GM12878 (cell line): Measurements from ENCODE around the gene PRUNE2. TPM values are rescaled to one million over a fixed set of nuclear protein-coding genes. Genes with fewer than 3 reads are reported as not detected.

Source experiments
- ATAC-seq: fragments of 200-7000 bp; cut with Tn5 transposase; 3 replicates; pipeline ENCODE4 v1.9.1; 2020; ENCODE audit warnings: mild to moderate bottlenecking, moderate library complexity
- BruUV-seq: library from RNA; stranded (reverse); fragments of 400-500 nt; replicated peaks from 2 replicates; lab custom pipeline; 2021; lab: Mats Ljungman, UMichigan
- CTCF ChIA-PET: fragments of 300-600 bp; sonication (Branson Sonifier 250); formaldehyde crosslinking; extraction: SDS; loops from one replicate; lab custom pipeline; 2021; ENCODE audit warnings: inconsistent platforms; lab: Yijun Ruan, JAX
- POLR2A ChIA-PET: fragments of 350-600 bp; formaldehyde crosslinking; extraction: SDS; loops from one replicate; lab custom pipeline; 2021; ENCODE audit warnings: inconsistent platforms; lab: Charles Lee
- RAD21 ChIA-PET: fragments of 300-600 bp; sonication (Branson Sonifier 250); formaldehyde crosslinking; loops from one replicate; lab custom pipeline; 2023; ENCODE audit warnings: antibody characterized with exemption; ENCODE audit not compliant: unreplicated experiment; lab: Charles Lee
- SMC1A ChIA-PET: fragments of 300-600 bp; sonication (Branson Sonifier 250); formaldehyde crosslinking; loops from one replicate; lab custom pipeline; 2023; ENCODE audit not compliant: unreplicated experiment, uncharacterized antibody; lab: Charles Lee
- DNase-seq: peaks from one replicate; pipeline ENCODE4 v3.0.0-alpha.2; 2011; ENCODE audit warnings: low read depth, low spot score
- FAIRE-seq: peaks from 3 replicates; lab custom pipeline; 2011; peaks lifted over from hg19 to GRCh38; lab: Jason Lieb, UNC
- H2AFZ ChIP-seq: 2 replicates; pipeline ENCODE4 v1.6.0; 2011; ENCODE audit warnings: low read depth, low read length, control low read depth; ENCODE audit not compliant: control insufficient read depth
- H3K27ac ChIP-seq: 2 replicates; pipeline ENCODE4 v1.5.1; 2011; ENCODE audit warnings: control low read depth; ENCODE audit not compliant: control insufficient read depth, insufficient read depth
- H3K27me3 ChIP-seq, 2 experiments: replicated peaks in 1 of 2; 2 replicates each; pipeline versions ENCODE4 v1.6.0 to v1.6.1; 2011; ENCODE audit warnings: low read length in 1 of 2; ENCODE audit not compliant: control insufficient read depth in 2 of 2, insufficient read depth in 2 of 2
- H3K36me3 ChIP-seq, 2 experiments: 2 replicates each; pipeline ENCODE4 v1.5.1; 2011; ENCODE audit warnings: low read length in 1 of 2; ENCODE audit not compliant: control insufficient read depth in 2 of 2, insufficient read depth in 2 of 2
- H3K4me1 ChIP-seq: 2 replicates; pipeline ENCODE4 v1.6.1; 2011; ENCODE audit warnings: mild to moderate bottlenecking, low read length, moderate library complexity, mixed read lengths; ENCODE audit not compliant: control insufficient read depth, insufficient read depth
- H3K4me2 ChIP-seq: 2 replicates; pipeline ENCODE4 v1.6.0; 2011; ENCODE audit warnings: control low read depth; ENCODE audit not compliant: control insufficient read depth, insufficient read depth
- H3K4me3 ChIP-seq: fragments of 200-600 bp; sonication (generic); 2 replicates; pipeline ENCODE4 v1.5.1; 2016
- H3K79me2 ChIP-seq: 2 replicates; pipeline ENCODE4 v1.6.0; 2011; ENCODE audit warnings: low read length; ENCODE audit not compliant: control insufficient read depth, insufficient read depth
- H3K9ac ChIP-seq: 2 replicates; pipeline ENCODE4 v1.8.0; 2011; ENCODE audit warnings: low read length, control low read depth, mixed read lengths; ENCODE audit not compliant: control insufficient read depth, insufficient read depth
- H3K9me3 ChIP-seq: replicated peaks from 3 replicates; pipeline ENCODE4 v1.5.1; 2011; ENCODE audit warnings: mild to moderate bottlenecking, low read length; ENCODE audit not compliant: control insufficient read depth, insufficient read depth
- H4K20me1 ChIP-seq: 2 replicates; pipeline ENCODE4 v1.6.0; 2011; ENCODE audit not compliant: control insufficient read depth, insufficient read depth
- CBX5 ChIP-seq: sonication (generic); IDR thresholded peaks from 2 replicates; pipeline ENCODE4 v1.6.1; 2016; ENCODE audit warnings: low read depth, moderate library complexity, mild to moderate bottlenecking, inconsistent platforms
- CREB1 ChIP-seq: IDR thresholded peaks from 2 replicates; pipeline ENCODE4 v1.6.1; 2012; ENCODE audit warnings: low read depth, mild to moderate bottlenecking, inconsistent platforms
- EP300 ChIP-seq, 2 experiments: fragments of 150-350 bp in 1 of 2; IDR thresholded peaks; 2 replicates each; pipeline ENCODE4 v1.6.1; 2011 to 2012; ENCODE audit warnings: low read depth in 2 of 2, low read length in 2 of 2, borderline replicate concordance in 1 of 2, improper control_type of control experiment in 1 of 2, inconsistent platforms in 1 of 2; ENCODE audit not compliant: control insufficient read depth in 1 of 2
- FOXK2 ChIP-seq: fragments of 450-650 bp; IDR thresholded peaks from 2 replicates; pipeline ENCODE4 v1.6.1; 2017; ENCODE audit warnings: mild to moderate bottlenecking, moderate library complexity
- KAT2A ChIP-seq: conservative IDR thresholded peaks from 2 replicates; pipeline ENCODE4 v1.6.1; 2011; ENCODE audit warnings: low read depth, low read length; ENCODE audit not compliant: control insufficient read depth
- KDM1A ChIP-seq: fragments of 200-600 bp; sonication (generic); IDR thresholded peaks from 2 replicates; pipeline ENCODE4 v1.6.1; 2016; ENCODE audit warnings: borderline replicate concordance
- POLR2A ChIP-seq: IDR thresholded peaks from 2 replicates; pipeline ENCODE4 v1.6.1; 2011; ENCODE audit warnings: low read depth, mild to moderate bottlenecking, low read length
- RELB ChIP-seq: fragments of 450-650 bp; IDR thresholded peaks from 2 replicates; pipeline ENCODE4 v1.6.1; 2017; ENCODE audit warnings: low read depth, mild to moderate bottlenecking, moderate library complexity
- TCF7 ChIP-seq: IDR thresholded peaks from 2 replicates; pipeline ENCODE4 v1.6.1; 2014; ENCODE audit warnings: antibody characterized with exemption, borderline replicate concordance
- ZBTB4 ChIP-seq: fragments of 450-650 bp; formaldehyde crosslinking; IDR thresholded peaks from 2 replicates; pipeline ENCODE4 v1.4.0; 2022; ENCODE audit warnings: mild to moderate bottlenecking, moderate library complexity
- ZNF687 ChIP-seq: fragments of 450-650 bp; IDR thresholded peaks from 2 replicates; pipeline ENCODE4 v1.6.1; 2017; ENCODE audit warnings: mild to moderate bottlenecking, moderate library complexity
- in situ Hi-C: fragments of 300-500 bp; cut with MboI; formaldehyde crosslinking; loops from 9 replicates; pipeline ENCODE4 v1.14.3; 2018; ENCODE audit warnings: mixed read lengths
- intact Hi-C: fragments of 100-400 bp; cut with micrococcal nuclease; formaldehyde crosslinking; loops from one replicate; pipeline ENCODE4 v1.14.2; 2022; ENCODE audit not compliant: unreplicated experiment
- polyA plus RNA-seq, 11 experiments: library from polyadenylated mRNA; depleted of rRNA in 4 of 11; unstranded in 6 of 11; stranded (reverse) in 5 of 11; fragments of >200 nt; fragmentation: Nextera tagmentation in 4 of 11; fragmentation: Illumina TruSeq in 1 of 11; extraction: Ambion mirVana in 4 of 11; extraction: Trizol in 1 of 11; gene quantifications; 1 replicate in 1 of 11; 2 replicates in 10 of 11; pipeline versions ENCODE4 v1.2.1 to v1.2.3, GENCODE V29; 2011 to 2016; ENCODE audit warnings: inconsistent platforms in 2 of 11, missing spikeins in 2 of 11, low read depth in 1 of 11
- total RNA-seq, 4 experiments: library from RNA; depleted of rRNA in 3 of 4; stranded (reverse); fragments of >200 nt in 3 of 4; fragmentation: Illumina TruSeq in 1 of 4; extraction: Trizol in 1 of 4; gene quantifications; 2 replicates each; pipeline versions ENCODE4 v1.2.1 to v1.2.3, GENCODE V29; 2013 to 2021

PRUNE2 gene
- total and polyA plus RNA-seq, 10 of the 15 experiments (the other 5 are each of a cell fraction or from before 2014, with no cell fraction given), result 0.07 to 0.63 (median 0.25) TPM

GRCh38 chr9:76658510-76659231 lies 247.2 kb downstream of the PRUNE2 start (continued):
- TF ChIP-seq ZBTB4 (CRISPR knock-in tag) (no peak), CREB1 (no peak)

GRCh38 chr9:76657265-76657664 lies 248.6 kb downstream of the PRUNE2 start:
- no peak for DNase-seq
- no TSS peak for BruUV-seq
- H3K9ac ChIP-seq, result no peak overlapping the region
- no peak overlapping the region for H3K4me3 ChIP-seq
- RAD21 ChIA-PET, result no interaction called here
- no peak overlapping the region for H3K4me2 ChIP-seq
- FAIRE-seq, result no peak
- POLR2A ChIA-PET, result no interaction called here
- no peaks in the 10 kb centered on the region for H4K20me1 ChIP-seq
- H3K27me3 ChIP-seq, result no peaks in the 10 kb centered on the region
- CTCF ChIA-PET, result interaction anchor here (1.1 kb wide), 1 partner anchor 198 kb away, joined by 3 read pairs; the partner anchor contains the start of gene GCNT1
- no peaks in the 10 kb centered on the region for H3K79me2 ChIP-seq
- no peaks in the 10 kb centered on the region for H3K9me3 ChIP-seq
- SMC1A ChIA-PET, result no interaction called here
- H3K36me3 ChIP-seq, result no peaks in the 10 kb centered on the region
- H3K27ac ChIP-seq, result no peak overlapping the region
- no peak for ATAC-seq
- H2AFZ ChIP-seq, result no peak overlapping the region
- H3K4me1 ChIP-seq, result no peaks in the 10 kb centered on the region; the same call in 1 of the 2 replicates
- in situ Hi-C loops (loop anchor here (5.0 kb wide), 1 partner anchor 210 kb away; no protein-coding TSS in a partner anchor), intact Hi-C loops (loop anchor here (5.0 kb wide), 1 partner anchor 255 kb away; no protein-coding TSS in a partner anchor)
- TF ChIP-seq TCF7, result no peak
- no peak for TF ChIP-seq POLR2A
- no peak for TF ChIP-seq CBX5
- TF ChIP-seq RELB, result no peak
- no peak for TF ChIP-seq KAT2A
- TF ChIP-seq FOXK2, result no peak
- TF ChIP-seq EP300 (IDR thresholded peaks at IDR 0.05; ENCODE audit: borderline replicate concordance in 1 of 2, control insufficient read depth in 1 of 2, low read depth in 2 of 2, low read length in 2 of 2), result no peak
- no peak for TF ChIP-seq KDM1A
- TF ChIP-seq ZNF687, result no peak
